ENCODE measurements around the gene EIF3J.

The EIF3J gene

GRCh38 chr15:44595246-44595645 is 58.3 kb downstream of the EIF3J start:
- DNase-seq (ENCODE audit: low read depth): no peak

GRCh38 chr15:44595656-44596510 is 58.9 kb downstream of the EIF3J start:
- DNase-seq (ENCODE audit: low read depth): no peak

DNA sequence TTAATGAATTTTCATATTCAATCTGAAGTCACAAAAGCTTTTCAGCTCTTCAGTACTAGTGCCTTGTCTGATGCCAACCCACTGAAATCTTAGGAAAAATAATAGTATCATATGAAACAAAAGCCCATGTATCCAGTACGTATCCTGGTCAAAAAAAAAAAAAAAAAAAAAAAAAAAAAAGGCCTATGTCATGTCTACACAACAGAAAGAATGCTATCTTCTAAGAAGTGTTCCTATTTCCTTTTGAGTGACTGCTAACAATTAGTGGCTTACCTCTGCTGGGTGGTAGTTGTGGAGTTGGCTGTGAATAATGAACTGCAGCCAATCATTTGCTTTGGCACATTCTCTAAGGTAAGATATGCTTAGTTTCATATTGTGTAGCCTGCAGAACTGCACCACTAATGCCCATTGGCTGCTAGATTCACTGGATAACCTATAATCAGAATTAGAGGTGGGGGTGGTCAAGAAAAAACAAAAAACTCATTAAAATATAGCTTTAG is 59.6 kb downstream of the EIF3J start:
- DNase-seq (ENCODE audit: low read depth): no peak

- no peak for DNase-seq (ENCODE audit: low read depth)
Observed at GRCh38 chr15:44598066-44598465, 61.1 kb downstream of the EIF3J start.

GRCh38 chr15:44598892-44599291 is 61.9 kb downstream of the EIF3J start:
- no peak for DNase-seq (ENCODE audit: low read depth)

GRCh38 chr15:44603126-44603525 is 66.2 kb downstream of the EIF3J start:
- no peak for DNase-seq (ENCODE audit: low read depth)

DNA sequence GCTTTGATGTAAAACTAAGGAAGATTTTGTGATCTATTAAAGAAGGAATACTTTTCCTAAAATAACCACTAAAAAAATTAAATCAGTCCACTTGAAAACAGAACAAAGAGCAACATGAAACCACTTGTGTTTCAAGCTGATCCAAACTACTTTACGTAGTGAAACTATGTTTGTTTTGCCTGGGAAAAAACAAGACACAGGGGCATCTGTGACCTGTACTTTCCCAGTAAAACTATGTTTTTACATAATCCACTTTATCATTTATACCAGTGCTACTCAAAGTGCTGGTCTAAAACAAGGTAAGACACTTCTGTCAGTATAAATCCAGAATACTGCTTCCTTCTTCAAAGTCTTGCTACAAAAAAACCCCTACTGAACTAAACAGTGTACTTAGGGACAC is 69.8 kb downstream of the EIF3J start:
- DNase-seq (ENCODE audit: low read depth): no peak

Measured in HS-5 (cell line).